ENCODE results near the gene BCKDHA. TPM values are rescaled to one million over a fixed set of nuclear protein-coding genes. Genes with fewer than 3 reads are reported as not detected.

The BCKDHA gene
- total and polyA plus RNA-seq, 9 of the 15 experiments (the other 6 are each of a cell fraction or from before 2014, with no cell fraction given): 4.5 to 52.5 (median 14.1) TPM

DNA sequence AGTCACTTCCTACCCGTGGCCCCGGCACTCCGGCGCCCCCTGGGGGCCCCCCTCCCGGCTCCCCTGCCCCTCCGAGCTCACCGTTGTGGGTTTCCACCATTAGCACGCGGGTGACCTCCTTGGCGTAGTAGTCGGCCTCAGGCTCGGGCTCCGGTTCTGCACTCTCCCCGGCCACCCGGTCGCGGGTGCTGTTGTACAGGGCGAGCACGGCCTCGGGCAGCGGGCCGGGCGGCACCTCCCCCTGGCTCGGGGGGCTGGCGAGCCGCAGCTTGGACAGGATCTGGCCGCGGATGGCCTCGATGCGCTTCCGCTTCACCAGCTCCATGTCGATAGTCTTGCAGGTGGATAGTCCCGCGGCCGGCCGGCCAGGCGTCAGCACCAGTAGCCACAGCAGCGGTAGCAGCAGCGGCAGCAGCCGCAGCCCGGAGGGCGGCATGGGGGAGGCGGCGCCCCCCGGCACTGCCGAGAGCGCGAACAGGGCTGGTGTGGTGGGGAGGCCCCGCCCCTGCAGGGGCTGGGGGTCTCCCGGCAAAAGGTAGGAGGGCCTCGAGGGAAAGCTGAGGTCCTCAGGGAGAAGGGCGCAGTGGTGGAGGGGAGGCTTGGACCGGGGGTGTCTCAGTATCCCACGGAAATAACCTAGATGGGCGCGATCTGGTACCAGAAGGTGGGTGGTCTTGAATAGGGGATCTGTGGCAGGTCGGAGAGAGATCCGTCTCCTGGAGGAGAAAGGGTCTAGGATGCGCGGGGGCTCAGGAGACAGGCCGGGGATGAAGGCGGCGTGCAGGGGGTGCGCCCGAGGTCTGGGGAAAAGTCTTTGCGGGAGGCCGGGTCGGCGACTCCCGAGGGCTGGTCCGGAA is 44.8 kb upstream of the BCKDHA start (continued):
- TF ChIP-seq MTA1 (IDR thresholded peaks at IDR 0.05; ENCODE audit: borderline replicate concordance) (no peak), NR3C1 (CRISPR knock-in tag; IDR thresholded peaks at IDR 0.05) (0 out of 2 replicates have a peak, but pooled peaks have one; percentile 3), BMI1 (IDR thresholded peaks at IDR 0.05; ENCODE audit: low read length) (no peak), C11orf30 (IDR thresholded peaks at IDR 0.05; ENCODE audit: low read depth) (no peak), RAD21 (CRISPR knock-in tag; conservative IDR thresholded peaks at IDR 0.05 in 1 of 2, IDR thresholded peaks at IDR 0.05 in 1 of 2) (peak; percentile 30 to 43; a peak in 3 of 4 replicates), OTX1 (CRISPR knock-in tag; IDR thresholded peaks at IDR 0.05) (no peak), MAFG (tag; conservative IDR thresholded peaks at IDR 0.05) (no peak), LARP7 (IDR thresholded peaks at IDR 0.05) (0 out of 2 replicates have a peak, but pooled peaks have one; percentile 48)
- TF ChIP-seq, protein P1, sequence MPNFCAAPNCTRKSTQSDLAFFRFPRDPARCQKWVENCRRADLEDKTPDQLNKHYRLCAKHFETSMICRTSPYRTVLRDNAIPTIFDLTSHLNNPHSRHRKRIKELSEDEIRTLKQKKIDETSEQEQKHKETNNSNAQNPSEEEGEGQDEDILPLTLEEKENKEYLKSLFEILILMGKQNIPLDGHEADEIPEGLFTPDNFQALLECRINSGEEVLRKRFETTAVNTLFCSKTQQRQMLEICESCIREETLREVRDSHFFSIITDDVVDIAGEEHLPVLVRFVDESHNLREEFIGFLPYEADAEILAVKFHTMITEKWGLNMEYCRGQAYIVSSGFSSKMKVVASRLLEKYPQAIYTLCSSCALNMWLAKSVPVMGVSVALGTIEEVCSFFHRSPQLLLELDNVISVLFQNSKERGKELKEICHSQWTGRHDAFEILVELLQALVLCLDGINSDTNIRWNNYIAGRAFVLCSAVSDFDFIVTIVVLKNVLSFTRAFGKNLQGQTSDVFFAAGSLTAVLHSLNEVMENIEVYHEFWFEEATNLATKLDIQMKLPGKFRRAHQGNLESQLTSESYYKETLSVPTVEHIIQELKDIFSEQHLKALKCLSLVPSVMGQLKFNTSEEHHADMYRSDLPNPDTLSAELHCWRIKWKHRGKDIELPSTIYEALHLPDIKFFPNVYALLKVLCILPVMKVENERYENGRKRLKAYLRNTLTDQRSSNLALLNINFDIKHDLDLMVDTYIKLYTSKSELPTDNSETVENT (CRISPR knock-in tag; IDR thresholded peaks at IDR 0.05): no peak
- TF ChIP-seq, protein P2, sequence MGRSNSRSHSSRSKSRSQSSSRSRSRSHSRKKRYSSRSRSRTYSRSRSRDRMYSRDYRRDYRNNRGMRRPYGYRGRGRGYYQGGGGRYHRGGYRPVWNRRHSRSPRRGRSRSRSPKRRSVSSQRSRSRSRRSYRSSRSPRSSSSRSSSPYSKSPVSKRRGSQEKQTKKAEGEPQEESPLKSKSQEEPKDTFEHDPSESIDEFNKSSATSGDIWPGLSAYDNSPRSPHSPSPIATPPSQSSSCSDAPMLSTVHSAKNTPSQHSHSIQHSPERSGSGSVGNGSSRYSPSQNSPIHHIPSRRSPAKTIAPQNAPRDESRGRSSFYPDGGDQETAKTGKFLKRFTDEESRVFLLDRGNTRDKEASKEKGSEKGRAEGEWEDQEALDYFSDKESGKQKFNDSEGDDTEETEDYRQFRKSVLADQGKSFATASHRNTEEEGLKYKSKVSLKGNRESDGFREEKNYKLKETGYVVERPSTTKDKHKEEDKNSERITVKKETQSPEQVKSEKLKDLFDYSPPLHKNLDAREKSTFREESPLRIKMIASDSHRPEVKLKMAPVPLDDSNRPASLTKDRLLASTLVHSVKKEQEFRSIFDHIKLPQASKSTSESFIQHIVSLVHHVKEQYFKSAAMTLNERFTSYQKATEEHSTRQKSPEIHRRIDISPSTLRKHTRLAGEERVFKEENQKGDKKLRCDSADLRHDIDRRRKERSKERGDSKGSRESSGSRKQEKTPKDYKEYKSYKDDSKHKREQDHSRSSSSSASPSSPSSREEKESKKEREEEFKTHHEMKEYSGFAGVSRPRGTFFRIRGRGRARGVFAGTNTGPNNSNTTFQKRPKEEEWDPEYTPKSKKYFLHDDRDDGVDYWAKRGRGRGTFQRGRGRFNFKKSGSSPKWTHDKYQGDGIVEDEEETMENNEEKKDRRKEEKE (IDR thresholded peaks at IDR 0.05; ENCODE audit: borderline replicate concordance in 1 of 2, control insufficient read depth in 1 of 2, low read depth in 2 of 2, low read length in 1 of 2): no peak
- TF ChIP-seq, protein P3, sequence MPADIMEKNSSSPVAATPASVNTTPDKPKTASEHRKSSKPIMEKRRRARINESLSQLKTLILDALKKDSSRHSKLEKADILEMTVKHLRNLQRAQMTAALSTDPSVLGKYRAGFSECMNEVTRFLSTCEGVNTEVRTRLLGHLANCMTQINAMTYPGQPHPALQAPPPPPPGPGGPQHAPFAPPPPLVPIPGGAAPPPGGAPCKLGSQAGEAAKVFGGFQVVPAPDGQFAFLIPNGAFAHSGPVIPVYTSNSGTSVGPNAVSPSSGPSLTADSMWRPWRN (IDR thresholded peaks at IDR 0.05; ENCODE audit: low read depth): no peak
- TF ChIP-seq, protein P4, sequence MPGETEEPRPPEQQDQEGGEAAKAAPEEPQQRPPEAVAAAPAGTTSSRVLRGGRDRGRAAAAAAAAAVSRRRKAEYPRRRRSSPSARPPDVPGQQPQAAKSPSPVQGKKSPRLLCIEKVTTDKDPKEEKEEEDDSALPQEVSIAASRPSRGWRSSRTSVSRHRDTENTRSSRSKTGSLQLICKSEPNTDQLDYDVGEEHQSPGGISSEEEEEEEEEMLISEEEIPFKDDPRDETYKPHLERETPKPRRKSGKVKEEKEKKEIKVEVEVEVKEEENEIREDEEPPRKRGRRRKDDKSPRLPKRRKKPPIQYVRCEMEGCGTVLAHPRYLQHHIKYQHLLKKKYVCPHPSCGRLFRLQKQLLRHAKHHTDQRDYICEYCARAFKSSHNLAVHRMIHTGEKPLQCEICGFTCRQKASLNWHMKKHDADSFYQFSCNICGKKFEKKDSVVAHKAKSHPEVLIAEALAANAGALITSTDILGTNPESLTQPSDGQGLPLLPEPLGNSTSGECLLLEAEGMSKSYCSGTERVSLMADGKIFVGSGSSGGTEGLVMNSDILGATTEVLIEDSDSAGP (CRISPR knock-in tag; IDR thresholded peaks at IDR 0.05): no peak
- TF ChIP-seq, protein P5, sequence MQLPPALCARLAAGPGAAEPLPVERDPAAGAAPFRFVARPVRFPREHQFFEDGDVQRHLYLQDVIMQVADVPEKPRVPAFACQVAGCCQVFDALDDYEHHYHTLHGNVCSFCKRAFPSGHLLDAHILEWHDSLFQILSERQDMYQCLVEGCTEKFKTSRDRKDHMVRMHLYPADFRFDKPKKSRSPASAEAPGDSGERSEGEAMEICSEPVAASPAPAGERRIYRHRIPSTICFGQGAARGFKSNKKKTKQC (CRISPR knock-in tag; IDR thresholded peaks at IDR 0.05): peak; percentile 49
- TF ChIP-seq, protein P6, sequence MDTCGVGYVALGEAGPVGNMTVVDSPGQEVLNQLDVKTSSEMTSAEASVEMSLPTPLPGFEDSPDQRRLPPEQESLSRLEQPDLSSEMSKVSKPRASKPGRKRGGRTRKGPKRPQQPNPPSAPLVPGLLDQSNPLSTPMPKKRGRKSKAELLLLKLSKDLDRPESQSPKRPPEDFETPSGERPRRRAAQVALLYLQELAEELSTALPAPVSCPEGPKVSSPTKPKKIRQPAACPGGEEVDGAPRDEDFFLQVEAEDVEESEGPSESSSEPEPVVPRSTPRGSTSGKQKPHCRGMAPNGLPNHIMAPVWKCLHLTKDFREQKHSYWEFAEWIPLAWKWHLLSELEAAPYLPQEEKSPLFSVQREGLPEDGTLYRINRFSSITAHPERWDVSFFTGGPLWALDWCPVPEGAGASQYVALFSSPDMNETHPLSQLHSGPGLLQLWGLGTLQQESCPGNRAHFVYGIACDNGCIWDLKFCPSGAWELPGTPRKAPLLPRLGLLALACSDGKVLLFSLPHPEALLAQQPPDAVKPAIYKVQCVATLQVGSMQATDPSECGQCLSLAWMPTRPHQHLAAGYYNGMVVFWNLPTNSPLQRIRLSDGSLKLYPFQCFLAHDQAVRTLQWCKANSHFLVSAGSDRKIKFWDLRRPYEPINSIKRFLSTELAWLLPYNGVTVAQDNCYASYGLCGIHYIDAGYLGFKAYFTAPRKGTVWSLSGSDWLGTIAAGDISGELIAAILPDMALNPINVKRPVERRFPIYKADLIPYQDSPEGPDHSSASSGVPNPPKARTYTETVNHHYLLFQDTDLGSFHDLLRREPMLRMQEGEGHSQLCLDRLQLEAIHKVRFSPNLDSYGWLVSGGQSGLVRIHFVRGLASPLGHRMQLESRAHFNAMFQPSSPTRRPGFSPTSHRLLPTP (IDR thresholded peaks at IDR 0.05; ENCODE audit: borderline replicate concordance, extremely low read depth, insufficient read length): peak; percentile 58

Measured in K562 (cell line).